ENCODE data around the gene PIGR.

DNA sequence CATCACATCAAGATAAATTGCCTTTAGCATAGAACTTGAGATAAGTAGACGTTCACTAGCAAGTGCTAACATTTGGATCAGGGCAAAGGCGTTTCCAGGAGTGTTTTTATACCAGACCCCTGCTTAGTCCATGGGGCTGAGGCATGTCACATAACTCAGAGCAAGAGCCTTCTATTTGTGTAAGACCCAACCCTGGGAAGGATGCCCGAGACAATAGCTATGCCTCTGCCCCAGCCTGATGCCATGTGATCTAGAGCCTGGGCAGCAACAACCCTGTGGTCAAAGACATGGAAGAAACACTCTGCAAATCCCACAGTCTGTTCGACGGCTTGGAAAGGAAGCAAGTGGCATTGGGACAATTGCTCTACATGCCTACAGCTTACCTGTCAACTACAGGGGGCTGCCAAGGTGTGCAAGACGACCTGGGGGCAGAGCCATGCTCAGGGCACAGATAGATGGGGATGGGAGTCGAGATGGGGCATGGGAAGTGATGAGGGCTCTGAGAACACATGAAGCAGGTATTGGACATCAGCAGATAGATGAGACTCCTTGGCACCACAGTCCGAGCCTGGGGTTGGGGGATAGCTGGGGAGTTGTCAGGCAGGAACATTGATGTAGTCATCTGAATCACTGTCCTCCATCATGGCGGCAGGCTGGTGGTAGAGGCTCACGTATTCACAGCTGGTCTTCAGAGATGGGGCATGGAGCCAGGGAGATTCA is 41.7 kb downstream of the PIGR start:
- TF ChIP-seq, protein P1, sequence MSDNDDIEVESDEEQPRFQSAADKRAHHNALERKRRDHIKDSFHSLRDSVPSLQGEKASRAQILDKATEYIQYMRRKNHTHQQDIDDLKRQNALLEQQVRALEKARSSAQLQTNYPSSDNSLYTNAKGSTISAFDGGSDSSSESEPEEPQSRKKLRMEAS (CRISPR knock-in tag; IDR thresholded peaks at IDR 0.05), result no peak
- TF ChIP-seq THRAP3 (IDR thresholded peaks at IDR 0.05; ENCODE audit: borderline replicate concordance), result no peak
